ENCODE results near the gene CAPN13.

CAPN13 gene

GRCh38 chr2:30678410-30679137 is 128.7 kb downstream of the CAPN13 start:
- DNase-seq, result no peak

- no peak for DNase-seq
Observed at GRCh38 chr2:30677861-30678385, 129.3 kb downstream of the CAPN13 start.

- no peak for DNase-seq
Observed at GRCh38 chr2:30677231-30677630, 130.0 kb downstream of the CAPN13 start.

GRCh38 chr2:30675758-30676157 is 131.5 kb downstream of the CAPN13 start:
- DNase-seq, result no peak

GRCh38 chr2:30673127-30673526 is 134.1 kb downstream of the CAPN13 start:
- DNase-seq, result no peak
